Muscle layer of colon (tissue), 2 donors: ENCODE measurements around the gene BMAL1.

Experiments
- H3K27ac ChIP-seq: one replicate; pipeline ENCODE4 v1.7.0; 2013; ENCODE audit warnings: low read depth, mild to moderate bottlenecking, low read length, moderate library complexity
- H3K27me3 ChIP-seq, 2 donors: one replicate each; pipeline ENCODE4 v1.7.0; 2013; ENCODE audit warnings: low read length in 2 of 2, mild to moderate bottlenecking in 2 of 2; ENCODE audit not compliant: insufficient read depth in 2 of 2, control insufficient read depth in 1 of 2
- H3K36me3 ChIP-seq: one replicate; pipeline ENCODE4 v1.7.0; 2013; ENCODE audit warnings: mild to moderate bottlenecking, low read length; ENCODE audit not compliant: insufficient read depth
- H3K4me1 ChIP-seq: one replicate; pipeline ENCODE4 v1.7.0; 2013; ENCODE audit warnings: mild to moderate bottlenecking, low read length; ENCODE audit not compliant: insufficient read depth
- H3K4me3 ChIP-seq, 2 donors: one replicate each; pipeline ENCODE4 v1.7.0; 2013; ENCODE audit warnings: low read length in 2 of 2, low read depth in 1 of 2, mild to moderate bottlenecking in 1 of 2, moderate library complexity in 1 of 2
- H3K9ac ChIP-seq: one replicate; pipeline ENCODE4 v1.7.0; 2013; ENCODE audit warnings: low read length
- H3K9me3 ChIP-seq: one replicate; pipeline ENCODE4 v1.7.0; 2013; ENCODE audit warnings: mild to moderate bottlenecking, low read length
- donor health status: abdominal sarcoma.
- donor health status: Adenocarcinoma of cecum.

BMAL1 gene

GRCh38 chr11:13277768-13278608 lies at the start of gene BMAL1:
Gene BMAL1 (plus strand): TSS chr11:13277790. CDS start chr11:13354309, 76,519 bp downstream.
- Histone ChIP-seq H3K4me1 (peaks cover 18% of the 10 kb centered on the region), H3K4me3 (peak within 1 kb of the TSS; percentile 83 to 93), H3K9me3 (no peaks in the 10 kb centered on the region), H3K36me3 (no peaks in the 10 kb centered on the region), H3K27ac (peak within 1 kb of the TSS; percentile 71), H3K27me3 (no peaks in the 10 kb centered on the region), H3K9ac (peak within 1 kb of the TSS; percentile 35)

- H3K4me3 ChIP-seq = no peak overlapping the region
- H3K27me3 ChIP-seq = no peaks in the 10 kb centered on the region
- no peaks in the 10 kb centered on the region for H3K36me3 ChIP-seq
- no peak overlapping the region for H3K27ac ChIP-seq
- peaks cover 8% of the 10 kb centered on the region for H3K4me1 ChIP-seq
- no peaks in the 10 kb centered on the region for H3K9me3 ChIP-seq
- no peak overlapping the region for H3K9ac ChIP-seq
Measured at GRCh38 chr11:13228572-13228971, 49.0 kb upstream of the BMAL1 start.

GRCh38 chr11:13229136-13229535 lies 48.5 kb upstream of the BMAL1 start:
- Histone ChIP-seq H3K27me3 (no peaks in the 10 kb centered on the region), H3K4me1 (peaks cover 8% of the 10 kb centered on the region), H3K27ac (no peak overlapping the region), H3K9me3 (no peaks in the 10 kb centered on the region), H3K9ac (no peak overlapping the region), H3K4me3 (no peak overlapping the region), H3K36me3 (no peaks in the 10 kb centered on the region)

GRCh38 chr11:13229711-13230318 lies 47.8 kb upstream of the BMAL1 start:
- Histone ChIP-seq H3K9ac (no peak overlapping the region), H3K4me1 (peaks cover 8% of the 10 kb centered on the region), H3K27me3 (no peaks in the 10 kb centered on the region), H3K9me3 (no peaks in the 10 kb centered on the region), H3K36me3 (no peaks in the 10 kb centered on the region), H3K27ac (no peak overlapping the region), H3K4me3 (no peak overlapping the region)

- no peaks in the 10 kb centered on the region for H3K9me3 ChIP-seq
- H3K4me1 ChIP-seq = peaks cover 8% of the 10 kb centered on the region
- no peaks in the 10 kb centered on the region for H3K36me3 ChIP-seq
- no peak overlapping the region for H3K4me3 ChIP-seq
- H3K9ac ChIP-seq = no peak overlapping the region
- no peaks in the 10 kb centered on the region for H3K27me3 ChIP-seq
- no peak overlapping the region for H3K27ac ChIP-seq
Measured at GRCh38 chr11:13233173-13233745, 44.3 kb upstream of the BMAL1 start.

- no peaks in the 10 kb centered on the region for H3K9me3 ChIP-seq
- H3K4me1 ChIP-seq = peaks cover 8% of the 10 kb centered on the region
- no peak overlapping the region for H3K4me3 ChIP-seq
- H3K27me3 ChIP-seq = no peaks in the 10 kb centered on the region
- no peak overlapping the region for H3K27ac ChIP-seq
- H3K36me3 ChIP-seq = no peaks in the 10 kb centered on the region
- no peak overlapping the region for H3K9ac ChIP-seq
Measured at GRCh38 chr11:13235895-13236294, 41.7 kb upstream of the BMAL1 start.

- Histone ChIP-seq H3K36me3 (no peaks in the 10 kb centered on the region), H3K9me3 (no peaks in the 10 kb centered on the region), H3K9ac (no peak overlapping the region), H3K4me1 (peaks cover 6% of the 10 kb centered on the region), H3K27me3 (no peaks in the 10 kb centered on the region), H3K27ac (no peak overlapping the region), H3K4me3 (no peak overlapping the region)
Measured at GRCh38 chr11:13236626-13237025, 41.0 kb upstream of the BMAL1 start.

- H3K27me3 ChIP-seq = no peaks in the 10 kb centered on the region
- no peak overlapping the region for H3K27ac ChIP-seq
- no peaks in the 10 kb centered on the region for H3K36me3 ChIP-seq
- H3K9me3 ChIP-seq = no peaks in the 10 kb centered on the region
- no peak overlapping the region for H3K9ac ChIP-seq
- no peak overlapping the region for H3K4me3 ChIP-seq
- H3K4me1 ChIP-seq = no peaks in the 10 kb centered on the region
Measured at GRCh38 chr11:13237761-13238160, 39.8 kb upstream of the BMAL1 start.

- Histone ChIP-seq H3K4me3 (no peak overlapping the region), H3K9me3 (no peaks in the 10 kb centered on the region)
Measured at GRCh38 chr11:13238879-13239514, 38.6 kb upstream of the BMAL1 start.

GRCh38 chr11:13242564-13242963 lies 35.0 kb upstream of the BMAL1 start:
- no peaks in the 10 kb centered on the region for H3K27me3 ChIP-seq
- no peak overlapping the region for H3K9ac ChIP-seq
- H3K4me1 ChIP-seq = no peaks in the 10 kb centered on the region
- no peaks in the 10 kb centered on the region for H3K9me3 ChIP-seq
- no peak overlapping the region for H3K27ac ChIP-seq
- H3K36me3 ChIP-seq = no peaks in the 10 kb centered on the region
- no peak overlapping the region for H3K4me3 ChIP-seq

More at GRCh38 chr11:13238879-13239514, 38.6 kb upstream of the BMAL1 start:
- H3K9ac ChIP-seq = no peak overlapping the region
- no peaks in the 10 kb centered on the region for H3K27me3 ChIP-seq
- H3K36me3 ChIP-seq = no peaks in the 10 kb centered on the region
- no peaks in the 10 kb centered on the region for H3K4me1 ChIP-seq
- H3K27ac ChIP-seq = no peak overlapping the region

- Histone ChIP-seq H3K9ac (no peak overlapping the region), H3K36me3 (no peaks in the 10 kb centered on the region), H3K4me3 (no peak overlapping the region), H3K4me1 (no peaks in the 10 kb centered on the region), H3K27me3 (no peaks in the 10 kb centered on the region), H3K9me3 (no peaks in the 10 kb centered on the region), H3K27ac (no peak overlapping the region)
Measured at GRCh38 chr11:13247606-13248296, 29.8 kb upstream of the BMAL1 start.
